ENCODE measurements around the gene MRPL53.

DNA sequence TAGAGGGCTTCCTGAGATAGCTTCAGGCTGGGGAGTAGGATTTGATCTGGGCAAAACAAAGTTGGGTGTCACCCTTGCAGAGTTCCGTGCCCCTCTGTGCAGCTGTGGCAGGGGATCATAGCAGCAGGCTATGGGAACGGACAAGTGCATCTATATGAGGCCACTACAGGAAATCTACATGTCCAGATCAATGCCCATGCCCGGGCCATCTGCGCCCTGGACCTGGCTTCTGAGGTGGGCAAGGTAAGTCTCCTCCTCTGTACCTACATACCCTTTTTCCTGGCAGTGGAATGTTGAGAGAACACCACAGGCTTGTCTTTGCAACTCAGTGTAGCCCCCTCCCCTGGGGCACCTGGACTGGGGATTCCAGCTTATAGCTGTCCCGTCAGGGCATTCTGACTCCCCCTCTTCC, 47.5 kb downstream of the MRPL53 start:
- no peak for TF ChIP-seq CTCF (conservative IDR thresholded peaks at IDR 0.05; ENCODE audit: low read depth, low read length)
- TF ChIP-seq MAZ (IDR thresholded peaks at IDR 0.05; ENCODE audit: borderline replicate concordance, low read depth, low read length) = no peak
- TF ChIP-seq POLR2A (IDR thresholded peaks at IDR 0.05; ENCODE audit: low read depth, low read length) = no peak
